IMR-90 (cell line): ENCODE data around the gene PAK5. TPM values are rescaled to one million over a fixed set of nuclear protein-coding genes. Genes with fewer than 3 reads are reported as not detected.

Source experiments
- ATAC-seq: fragments of 200-7000 bp; cut with Tn5 transposase; 2 replicates; pipeline ENCODE4 v1.9.1; 2020; ENCODE audit warnings: low read depth, mild to moderate bottlenecking, moderate library complexity
- BruUV-seq: library from RNA; stranded (reverse); fragments of 400-500 nt; replicated peaks from 2 replicates; lab custom pipeline; 2021; lab: Mats Ljungman, UMichigan
- CTCF ChIA-PET: fragments of 300-600 bp; formaldehyde crosslinking; extraction: SDS; loops from one replicate; lab custom pipeline; 2021; ENCODE audit warnings: antibody characterized with exemption; lab: Yijun Ruan, JAX
- POLR2A ChIA-PET: fragments of 300-600 bp; sonication (Branson Sonifier 250); formaldehyde crosslinking; loops from one replicate; lab custom pipeline; 2022; ENCODE audit warnings: antibody characterized with exemption; ENCODE audit not compliant: unreplicated experiment; lab: Charles Lee
- DNase-seq: peaks from one replicate; pipeline ENCODE4 v3.0.0; 2013
- H2AFZ ChIP-seq: replicated peaks from 2 replicates; pipeline ENCODE3; 2013; ENCODE audit warnings: low read length, mild to moderate bottlenecking; ENCODE audit not compliant: poor library complexity
- H2AK5ac ChIP-seq: 2 replicates; pipeline ENCODE4 v1.6.1; 2013; ENCODE audit warnings: low read depth, low read length, inconsistent platforms
- H2AK9ac ChIP-seq: replicated peaks from 2 replicates; pipeline ENCODE3; 2013; ENCODE audit warnings: mild to moderate bottlenecking, low read depth, low read length, moderate library complexity; ENCODE audit not compliant: poor library complexity
- H2BK120ac ChIP-seq: 2 replicates; pipeline ENCODE4 v1.6.1; 2013; ENCODE audit warnings: low read depth, low read length, inconsistent platforms
- H2BK15ac ChIP-seq: 3 replicates; pipeline ENCODE4 v1.6.1; 2013; ENCODE audit warnings: low read depth, low read length, inconsistent platforms
- H2BK20ac ChIP-seq: 2 replicates; pipeline ENCODE4 v1.6.1; 2013; ENCODE audit warnings: low read depth, mild to moderate bottlenecking, inconsistent platforms, low read length, moderate library complexity
- H2BK5ac ChIP-seq: 2 replicates; pipeline ENCODE4 v1.6.1; 2013; ENCODE audit warnings: mild to moderate bottlenecking, low read depth, low read length, inconsistent platforms; ENCODE audit not compliant: poor library complexity, severe bottlenecking
- H3K14ac ChIP-seq: replicated peaks from 2 replicates; pipeline ENCODE4 v1.6.1; 2013; ENCODE audit warnings: low read depth, low read length, inconsistent platforms
- H3K18ac ChIP-seq: 2 replicates; pipeline ENCODE4 v1.6.1; 2013; ENCODE audit warnings: low read depth, low read length, control low read depth
- H3K23ac ChIP-seq: 2 replicates; pipeline ENCODE4 v1.6.1; 2013; ENCODE audit warnings: low read depth, low read length, inconsistent platforms
- H3K27ac ChIP-seq: 2 replicates; pipeline ENCODE4 v1.5.1; 2013; ENCODE audit warnings: mild to moderate bottlenecking, control low read depth, low read length; ENCODE audit not compliant: insufficient read depth
- H3K27me3 ChIP-seq: 2 replicates; pipeline ENCODE4 v1.6.1; 2013; ENCODE audit warnings: low read length; ENCODE audit not compliant: control insufficient read depth, insufficient read depth
- H3K36me3 ChIP-seq: 2 replicates; pipeline ENCODE4 v1.6.1; 2013; ENCODE audit warnings: low read length, mixed read lengths; ENCODE audit not compliant: control insufficient read depth, insufficient read depth
- H3K4ac ChIP-seq: 2 replicates; pipeline ENCODE4 v1.6.1; 2013; ENCODE audit warnings: low read depth, low read length, inconsistent platforms
- H3K4me1 ChIP-seq: 2 replicates; pipeline ENCODE4 v1.6.1; 2013; ENCODE audit warnings: low read length, mixed read lengths; ENCODE audit not compliant: control insufficient read depth, insufficient read depth
- H3K4me2 ChIP-seq: 2 replicates; pipeline ENCODE4 v1.6.1; 2013; ENCODE audit warnings: low read depth, mild to moderate bottlenecking, control low read depth, low read length, moderate library complexity
- H3K4me3 ChIP-seq: 2 replicates; pipeline ENCODE4 v1.5.1; 2013; ENCODE audit warnings: low read depth, mild to moderate bottlenecking, control low read depth, low read length, moderate library complexity; ENCODE audit not compliant: insufficient read depth
- H3K56ac ChIP-seq: 2 replicates; pipeline ENCODE4 v1.6.1; 2013; ENCODE audit warnings: low read length, inconsistent platforms; ENCODE audit not compliant: insufficient read depth; ENCODE audit errors: extremely low read depth
- H3K79me1 ChIP-seq, 2 experiments: 2 replicates each; pipeline ENCODE4 v1.6.1; 2013; ENCODE audit warnings: low read length in 2 of 2, inconsistent platforms in 1 of 2, low read depth in 1 of 2
- H3K9ac ChIP-seq: 2 replicates; pipeline ENCODE4 v1.6.1; 2013; ENCODE audit warnings: low read depth, low read length, control low read depth
- H3K9me1 ChIP-seq: 2 replicates; pipeline ENCODE4 v1.6.1; 2013; ENCODE audit warnings: low read length, inconsistent platforms; ENCODE audit not compliant: insufficient read depth
- H3K9me3 ChIP-seq: 2 replicates; pipeline ENCODE4 v1.6.1; 2013; ENCODE audit warnings: low read length; ENCODE audit not compliant: control insufficient read depth, insufficient read depth
- H4K20me1 ChIP-seq: 2 replicates; pipeline ENCODE4 v1.6.1; 2013; ENCODE audit warnings: low read length, inconsistent platforms; ENCODE audit not compliant: insufficient read depth
- H4K5ac ChIP-seq: 2 replicates; pipeline ENCODE4 v1.6.1; 2013; ENCODE audit warnings: mild to moderate bottlenecking, low read depth, low read length, control low read depth
- H4K8ac ChIP-seq, 2 experiments: 2 replicates each; pipeline ENCODE4 v1.6.1; 2013; ENCODE audit warnings: low read depth in 2 of 2, low read length in 2 of 2, control low read depth in 1 of 2, inconsistent platforms in 1 of 2
- H4K91ac ChIP-seq: 2 replicates; pipeline ENCODE4 v1.6.1; 2013; ENCODE audit warnings: low read depth, low read length, inconsistent platforms; ENCODE audit not compliant: insufficient read depth
- BHLHE40 ChIP-seq: fragments of 150-350 bp; IDR thresholded peaks from 2 replicates; pipeline ENCODE4 v1.6.1; 2016; ENCODE audit warnings: mild to moderate bottlenecking, low read depth, low read length
- CEBPB ChIP-seq: IDR thresholded peaks from 2 replicates; pipeline ENCODE4 v1.6.1; 2012; ENCODE audit warnings: low read depth, low read length, improper control_type of control experiment
- CHD1 ChIP-seq: IDR thresholded peaks from 2 replicates; pipeline ENCODE4 v1.6.1; 2012; ENCODE audit warnings: low read depth, low read length, improper control_type of control experiment
- CTCF ChIP-seq: conservative IDR thresholded peaks from 2 replicates; pipeline ENCODE4 v1.5.1; 2012; ENCODE audit warnings: mild to moderate bottlenecking, low read depth, low read length, improper control_type of control experiment
- ELK1 ChIP-seq: fragments of 150-350 bp; IDR thresholded peaks from 2 replicates; pipeline ENCODE4 v1.6.1; 2016; ENCODE audit warnings: low read depth, mild to moderate bottlenecking, low read length, moderate library complexity, borderline replicate concordance
- FOS ChIP-seq: fragments of 150-350 bp; IDR thresholded peaks from 2 replicates; pipeline ENCODE4 v1.6.1; 2016; ENCODE audit warnings: low read depth, low read length
- MAFK ChIP-seq: IDR thresholded peaks from 2 replicates; pipeline ENCODE4 v1.6.1; 2012; ENCODE audit warnings: low read depth, low read length, improper control_type of control experiment
- MAZ ChIP-seq: IDR thresholded peaks from 2 replicates; pipeline ENCODE4 v1.6.1; 2012; ENCODE audit warnings: low read depth, mild to moderate bottlenecking, low read length, improper control_type of control experiment, moderate library complexity, borderline replicate concordance
- MXI1 ChIP-seq: IDR thresholded peaks from 2 replicates; pipeline ENCODE4 v1.6.1; 2012; ENCODE audit warnings: low read depth, mild to moderate bottlenecking, low read length, moderate library complexity, borderline replicate concordance
- NFE2L2 ChIP-seq: fragments of 150-350 bp; IDR thresholded peaks from 2 replicates; pipeline ENCODE4 v1.6.1; 2016; ENCODE audit warnings: low read depth, mild to moderate bottlenecking, low read length
- POLR2A ChIP-seq: IDR thresholded peaks from 2 replicates; pipeline ENCODE4 v1.6.1; 2012; ENCODE audit warnings: mild to moderate bottlenecking, low read depth, low read length
- RAD21 ChIP-seq: IDR thresholded peaks from 2 replicates; pipeline ENCODE4 v1.6.1; 2012; ENCODE audit warnings: low read length, improper control_type of control experiment
- RCOR1 ChIP-seq: IDR thresholded peaks from 2 replicates; pipeline ENCODE4 v1.6.1; 2012; ENCODE audit warnings: mild to moderate bottlenecking, low read length, improper control_type of control experiment; ENCODE audit not compliant: insufficient replicate concordance
- SMC3 ChIP-seq: fragments of 150-350 bp; IDR thresholded peaks from 2 replicates; pipeline ENCODE4 v1.6.1; 2016; ENCODE audit warnings: low read depth, mild to moderate bottlenecking, antibody characterized with exemption, low read length, moderate library complexity
- USF2 ChIP-seq: fragments of 150-350 bp; IDR thresholded peaks from 2 replicates; pipeline ENCODE4 v1.6.1; 2017; ENCODE audit warnings: mild to moderate bottlenecking, antibody characterized with exemption, low read length, low read depth
- WGBS, 2 experiments: methylation state at CpG; one replicate each; pipeline versions ENCODE4 v1.1.5 to v1.1.7; 2013; ENCODE audit warnings: missing lambda C conversion rate in 2 of 2; ENCODE audit not compliant: insufficient read length in 1 of 2; ENCODE audit errors: extremely low coverage in 2 of 2; 5-methylcytosine and 5-hydroxymethylcytosine counted together
- dilution Hi-C: fragments of 300-500 bp; cut with HindIII; formaldehyde crosslinking; loops from one replicate; pipeline ENCODE4 v1.14.3; 2018; ENCODE audit warnings: low sequenced_read_pairs; ENCODE audit not compliant: unreplicated experiment
- in situ Hi-C: fragments of 300-500 bp; cut with MboI; formaldehyde crosslinking; loops from 3 replicates; pipeline ENCODE4 v1.14.3; 2019; ENCODE audit warnings: low sequenced_read_pairs, inconsistent platforms, mixed read lengths
- intact Hi-C: fragments of 100-400 bp; cut with micrococcal nuclease; formaldehyde crosslinking; loops from 2 replicates; pipeline ENCODE4 v1.10.0; 2022
- polyA plus RNA-seq, 3 experiments: library from polyadenylated mRNA; depleted of rRNA; stranded (reverse); fragments of >200 nt; gene quantifications; 2 replicates each; pipeline ENCODE4 v1.2.3, GENCODE V29; 2012; ENCODE audit warnings: low replicate concordance in 1 of 3
- total RNA-seq: library from RNA; depleted of rRNA; stranded (reverse); fragments of >200 nt; gene quantifications from 2 replicates; pipeline ENCODE4 v1.2.3, GENCODE V29; 2012

PAK5 gene
- total and polyA plus RNA-seq, 2 of the 4 experiments (the other 2 are of a cell fraction), result not detected

GRCh38 chr20:9516234-9516871 is 322.5 kb downstream of the PAK5 start:
- no peak for TF ChIP-seq SMC3
- TF ChIP-seq CEBPB, result no peak
- TF ChIP-seq CHD1, result no peak
- no peak for TF ChIP-seq POLR2A
- no peak for TF ChIP-seq ELK1
- no peak for TF ChIP-seq RCOR1
- TF ChIP-seq MXI1, result no peak
- TF ChIP-seq CTCF, result no peak
- no peak for TF ChIP-seq BHLHE40
- no peak for TF ChIP-seq MAFK
- TF ChIP-seq MAZ, result no peak
- TF ChIP-seq RAD21, result no peak
- no peak for TF ChIP-seq FOS
- TF ChIP-seq USF2, result no peak
- no peak for TF ChIP-seq NFE2L2
- Histone ChIP-seq H4K91ac (no peak overlapping the region), H2BK20ac (no peak overlapping the region), H3K4ac (no peak overlapping the region), H2BK15ac (no peak overlapping the region), H3K27ac (no peak overlapping the region), H4K8ac (no peak overlapping the region), H3K79me1 (no peaks in the 10 kb centered on the region), H3K23ac (no peak overlapping the region), H2BK5ac (no peak overlapping the region), H4K5ac (no peak overlapping the region), H3K4me3 (no peak overlapping the region), H2BK120ac (no peak overlapping the region), H2AK5ac (no peak overlapping the region), H2AFZ (peak overlapping the region; percentile 64), H3K36me3 (no peaks in the 10 kb centered on the region), H3K9ac (no peak overlapping the region), H3K9me3 (peaks cover 3% of the 10 kb centered on the region; the same call in 1 of the 2 replicates), H2AK9ac (no peak overlapping the region), H4K20me1 (no peaks in the 10 kb centered on the region), H3K14ac (no peak overlapping the region), H3K4me2 (no peak overlapping the region), H3K4me1 (no peaks in the 10 kb centered on the region; the same call in 1 of the 2 replicates), H3K56ac (no peak overlapping the region), H3K9me1 (no peaks in the 10 kb centered on the region), H3K27me3 (peaks cover 62% of the 10 kb centered on the region), H3K18ac (no peak overlapping the region)
- CTCF ChIA-PET, result no interaction called here
- WGBS, 2 experiments, result 14% methylated on average over 15 of the region's 28 CpGs; no CpG with 5 or more reads in 1 of the 2 experiments
- ATAC-seq, result no peak
- DNase-seq, result no peak
- in situ Hi-C loops (no loop called here), intact Hi-C loops (loop anchor here (5.0 kb wide), 1 partner anchor 76 kb away; no protein-coding TSS in a partner anchor), dilution Hi-C loops (no loop called here)
- POLR2A ChIA-PET, result no interaction called here
- no TSS peak for BruUV-seq
